Activated naive CD8-positive, alpha-beta T cell treated with anti-CD3 and anti-CD28 coated beads for 36 hours (primary cell): ENCODE results near the gene PHETA2. TPM values are rescaled to one million over a fixed set of nuclear protein-coding genes. Genes with fewer than 3 reads are reported as not detected.
"Not testable (repeated sequence)": the region's sequence is repeated elsewhere in the genome, so short reads cannot be mapped to it uniquely, and the experiment has no call there.

Source experiments
- DNase-seq: peaks from one replicate; pipeline ENCODE4 v3.0.0; 2021
- H3K27ac Mint-ChIP-seq: one replicate; pipeline ENCODE4 v1.8.0; 2022; ENCODE audit warnings: mild to moderate bottlenecking, moderate library complexity, mixed read lengths
- H3K27me3 Mint-ChIP-seq: one replicate; pipeline ENCODE4 v1.8.0; 2022; ENCODE audit warnings: mild to moderate bottlenecking, mixed read lengths
- H3K36me3 Mint-ChIP-seq: one replicate; pipeline ENCODE4 v1.8.0; 2021; ENCODE audit warnings: mild to moderate bottlenecking, mixed read lengths
- H3K4me1 Mint-ChIP-seq: one replicate; pipeline ENCODE4 v1.8.0; 2021; ENCODE audit warnings: mixed read lengths
- H3K4me3 Mint-ChIP-seq: one replicate; pipeline ENCODE4 v1.8.0; 2022; ENCODE audit warnings: mild to moderate bottlenecking, moderate library complexity, mixed read lengths
- H3K9me3 Mint-ChIP-seq: one replicate; pipeline ENCODE4 v1.8.0; 2022; ENCODE audit warnings: mixed read lengths
- total RNA-seq, 2 experiments: library from RNA; stranded (reverse); gene quantifications; one replicate each; pipeline ENCODE4 v1.2.3, GENCODE V29; 2021

The PHETA2 gene
- total RNA-seq, 2 experiments from 2014 or later: 1.5 to 2.1 TPM

GRCh38 chr22:42114721-42115120, 40.7 kb downstream of the PHETA2 start:
- Mint-ChIP-seq H3K36me3 (peaks cover 17% of the 10 kb centered on the region), H3K9me3 (peaks cover 7% of the 10 kb centered on the region), H3K4me3 (no peak overlapping the region), H3K27ac (no peak overlapping the region), H3K4me1 (peaks cover 6% of the 10 kb centered on the region), H3K27me3 (no peaks in the 10 kb centered on the region)
- DNase-seq: no peak

- peaks cover 17% of the 10 kb centered on the region for H3K36me3 Mint-ChIP-seq
- not testable (repeated sequence) for H3K27me3 Mint-ChIP-seq
Measured at GRCh38 chr22:42115420-42115830, 41.4 kb downstream of the PHETA2 start.

DNA sequence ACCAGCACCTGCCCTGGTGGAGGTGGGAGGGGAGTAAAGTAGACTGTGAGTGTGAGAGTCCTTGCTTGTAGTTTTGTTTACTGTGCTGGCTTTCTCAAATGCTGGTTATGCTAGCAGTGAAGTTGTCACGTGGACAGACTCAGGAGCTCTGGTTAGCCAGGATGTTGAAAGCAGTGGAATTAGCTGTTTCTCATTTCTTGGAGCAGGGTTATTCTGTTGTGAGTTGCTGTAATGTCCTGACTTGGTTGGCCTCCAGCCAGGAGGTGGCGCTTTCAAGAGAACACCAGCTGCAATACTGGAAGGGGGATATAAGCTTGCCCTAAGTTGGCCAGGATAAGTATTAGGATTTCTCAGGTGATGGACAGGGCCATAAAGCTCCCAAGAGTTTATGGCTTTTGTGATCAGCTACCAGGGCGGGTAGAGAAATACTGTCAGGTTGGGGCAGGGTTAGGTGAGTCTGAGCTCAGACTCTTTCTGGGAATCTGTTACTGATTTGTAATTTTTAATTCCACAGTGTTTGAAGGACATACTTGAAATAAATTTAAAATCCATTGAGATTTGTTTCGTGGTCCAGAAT, 42.9 kb downstream of the PHETA2 start:
- peaks cover 17% of the 10 kb centered on the region for H3K36me3 Mint-ChIP-seq
- H3K9me3 Mint-ChIP-seq: peaks cover 7% of the 10 kb centered on the region
- no peak overlapping the region for H3K4me3 Mint-ChIP-seq
- DNase-seq: no peak
- H3K27me3 Mint-ChIP-seq: peaks cover 2% of the 10 kb centered on the region
- H3K4me1 Mint-ChIP-seq: peaks cover 26% of the 10 kb centered on the region
- H3K27ac Mint-ChIP-seq: no peak overlapping the region

More at GRCh38 chr22:42115420-42115830, 41.4 kb downstream of the PHETA2 start:
- not testable (repeated sequence) for H3K4me3 Mint-ChIP-seq, H3K27ac Mint-ChIP-seq, H3K9me3 Mint-ChIP-seq, DNase-seq
- H3K4me1 Mint-ChIP-seq: peaks cover 12% of the 10 kb centered on the region

DNA sequence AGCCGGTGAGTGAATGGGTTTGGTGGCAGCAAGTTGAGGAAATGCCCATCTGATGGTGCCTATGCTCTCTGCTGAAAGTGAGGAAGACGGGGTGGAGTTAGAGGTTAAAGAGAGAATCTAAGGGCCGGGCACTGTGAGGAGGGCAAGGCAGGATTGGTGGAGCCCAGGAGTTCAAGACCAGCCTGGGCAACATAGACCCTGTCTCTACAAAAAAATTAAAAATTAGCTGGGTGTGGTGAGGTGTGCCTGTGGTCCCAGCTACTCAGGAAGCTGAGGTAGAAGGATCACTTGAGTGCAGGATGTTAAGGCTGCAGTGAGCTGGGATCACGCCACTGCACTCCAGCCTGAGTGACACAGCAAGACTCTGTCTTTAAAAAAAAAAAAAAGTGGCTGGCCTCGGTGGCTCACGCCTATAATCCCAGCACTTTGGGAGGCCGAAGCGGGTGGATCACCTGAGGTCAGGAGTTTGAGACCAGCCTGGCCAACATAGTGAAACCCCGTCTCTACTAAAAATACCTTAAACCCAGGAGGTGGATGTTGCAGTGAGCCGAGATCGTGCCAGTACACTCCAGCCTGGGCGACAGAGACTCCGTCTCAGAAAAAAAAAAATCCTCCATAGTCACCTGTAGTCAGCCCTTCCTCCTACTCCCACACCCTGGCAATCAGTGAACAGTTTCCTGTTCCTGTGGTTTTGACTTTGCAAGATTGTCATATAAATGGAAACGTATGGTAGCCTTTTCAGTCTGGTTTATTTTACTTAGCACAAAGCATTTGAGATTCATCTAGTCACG, 46.4 kb downstream of the PHETA2 start:
- H3K36me3 Mint-ChIP-seq: peaks cover 11% of the 10 kb centered on the region
- peak overlapping the region; percentile 97 for H3K27ac Mint-ChIP-seq
- not testable (repeated sequence) for H3K27me3 Mint-ChIP-seq, H3K9me3 Mint-ChIP-seq
- DNase-seq: peak; percentile 44
- H3K4me3 Mint-ChIP-seq: peak overlapping the region; percentile 78
- peaks cover 32% of the 10 kb centered on the region for H3K4me1 Mint-ChIP-seq

DNA sequence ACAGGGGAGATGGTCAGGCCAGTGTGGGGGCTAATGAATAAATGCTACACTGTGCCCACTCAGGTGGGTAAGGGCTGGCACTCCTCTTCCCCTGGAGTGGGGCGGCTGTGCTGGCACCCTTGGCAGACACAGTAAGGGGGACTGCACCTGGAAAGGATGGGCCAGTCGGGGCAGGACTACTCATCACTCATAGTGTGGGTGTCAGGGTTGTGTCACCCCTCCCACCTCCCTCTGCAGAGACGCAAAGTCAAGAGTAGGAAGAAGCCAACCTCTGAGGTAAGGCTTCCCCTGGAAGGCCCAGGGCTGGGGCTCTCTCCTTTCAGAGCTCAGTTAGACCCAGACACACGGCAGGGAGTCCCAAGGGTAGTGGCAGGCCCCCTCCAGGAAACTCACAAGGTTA, 49.5 kb downstream of the PHETA2 start:
- peaks cover 32% of the 10 kb centered on the region for H3K4me1 Mint-ChIP-seq
- not testable (repeated sequence) for H3K27ac Mint-ChIP-seq, DNase-seq, H3K9me3 Mint-ChIP-seq, H3K27me3 Mint-ChIP-seq, H3K36me3 Mint-ChIP-seq, H3K4me3 Mint-ChIP-seq

DNA sequence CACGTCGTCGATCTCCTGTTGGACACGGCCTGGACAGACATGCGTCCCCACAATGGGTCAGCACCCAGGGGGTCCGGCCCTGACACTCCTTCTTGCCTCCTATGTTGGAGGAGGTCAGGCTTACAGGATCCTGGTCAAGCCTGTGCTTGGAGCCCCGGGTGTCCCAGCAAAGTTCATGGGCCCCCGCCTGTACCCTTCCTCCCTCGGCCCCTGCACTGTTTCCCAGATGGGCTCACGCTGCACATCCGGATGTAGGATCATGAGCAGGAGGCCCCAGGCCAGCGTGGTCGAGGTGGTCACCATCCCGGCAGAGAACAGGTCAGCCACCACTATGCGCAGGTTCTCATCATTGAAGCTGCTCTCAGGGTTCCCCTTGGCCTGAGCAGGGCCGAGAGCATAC, 53.6 kb downstream of the PHETA2 start:
- Mint-ChIP-seq H3K27ac (no peak overlapping the region), H3K4me1 (no peaks in the 10 kb centered on the region), H3K36me3 (no peaks in the 10 kb centered on the region), H3K9me3 (no peaks in the 10 kb centered on the region), H3K27me3 (no peaks in the 10 kb centered on the region), H3K4me3 (no peak overlapping the region)
- DNase-seq: no peak

DNA sequence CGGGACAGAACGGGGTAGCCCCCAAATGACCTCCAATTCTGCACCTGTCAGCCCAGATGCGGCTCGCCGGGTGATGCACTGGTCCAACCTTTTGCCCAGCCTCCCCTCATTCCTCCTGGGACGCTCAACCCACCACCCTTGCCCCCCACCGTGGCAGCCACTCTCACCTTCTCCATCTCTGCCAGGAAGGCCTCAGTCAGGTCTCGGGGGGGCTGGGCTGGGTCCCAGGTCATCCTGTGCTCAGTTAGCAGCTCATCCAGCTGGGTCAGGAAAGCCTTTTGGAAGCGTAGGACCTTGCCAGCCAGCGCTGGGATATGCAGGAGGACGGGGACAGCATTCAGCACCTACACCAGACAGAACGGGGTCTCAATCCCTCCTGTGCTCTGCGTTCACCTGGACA, 54.0 kb downstream of the PHETA2 start:
- not testable (repeated sequence) for DNase-seq, H3K27me3 Mint-ChIP-seq, H3K9me3 Mint-ChIP-seq, H3K27ac Mint-ChIP-seq, H3K4me1 Mint-ChIP-seq, H3K4me3 Mint-ChIP-seq, H3K36me3 Mint-ChIP-seq

Other genes with a start within 250 kb of the PHETA2 start
- 10 to 100 TPM; 68.1 to 74.8 TPM for gene SREBF2, start 241.1 kb upstream of the PHETA2 start, total RNA-seq
- under 1 TPM; 0.56 to 0.68 TPM for gene SHISA8, start 159.2 kb upstream of the PHETA2 start, total RNA-seq
- gene TNFRSF13C, start 147.4 kb upstream of the PHETA2 start, total RNA-seq: 1 to 10 TPM; 2.2 to 2.3 TPM
- 10 to 100 TPM; 70.5 to 76.5 TPM for gene CENPM, start 127.1 kb upstream of the PHETA2 start, total RNA-seq
- under 1 TPM; 0.27 to 0.38 TPM for gene SEPTIN3, start 104.8 kb upstream of the PHETA2 start, total RNA-seq
- gene WBP2NL, start 75.5 kb upstream of the PHETA2 start, total RNA-seq: under 1 TPM; 0.37 to 0.68 TPM
- 10 to 100 TPM; 13.2 to 16.0 TPM for gene NAGA, start 3.4 kb upstream of the PHETA2 start, total RNA-seq
- 10 to 100 TPM; 58.0 to 63.4 TPM for gene SMDT1, start 5.5 kb downstream of the PHETA2 start, total RNA-seq
- 100 to 1,000 TPM; 107 to 117 TPM for gene NDUFA6, start 16.5 kb downstream of the PHETA2 start, total RNA-seq
- 1 to 10 TPM; 1.6 to 2.4 TPM for gene CYP2D6, start 56.6 kb downstream of the PHETA2 start, total RNA-seq
- gene TCF20, start 196.4 kb downstream of the PHETA2 start, total RNA-seq: 10 to 100 TPM; 62.4 to 68.4 TPM